ENCODE data around the gene PIK3AP1. TPM values are rescaled to one million over a fixed set of nuclear protein-coding genes. Genes with fewer than 3 reads are reported as not detected.
A peak's percentile ranks its signal among the peaks of the same experiment; 100 is the strongest.

The PIK3AP1 gene
- total RNA-seq, 1 donor from 2014 or later = 1.3 TPM

GRCh38 chr10:96584035-96584434 is 136.3 kb downstream of the PIK3AP1 start:
- no peak for TF ChIP-seq CTCF (conservative IDR thresholded peaks at IDR 0.05)
- no peak overlapping the region for H3K27ac Mint-ChIP-seq (ENCODE audit: unreplicated experiment)
- no peaks in the 10 kb centered on the region for H3K9me3 Mint-ChIP-seq
- H3K36me3 Mint-ChIP-seq (ENCODE audit: low read depth) = no peaks in the 10 kb centered on the region
- H3K4me3 Mint-ChIP-seq = peak overlapping the region; percentile 56
- no peak for DNase-seq (ENCODE audit: low read depth, low spot score)
- H3K4me1 Mint-ChIP-seq = peaks cover 44% of the 10 kb centered on the region
- no peaks in the 10 kb centered on the region for H3K27me3 Mint-ChIP-seq (ENCODE audit: low read depth)

- Mint-ChIP-seq H3K36me3 (ENCODE audit: low read depth) (peaks cover 8% of the 10 kb centered on the region), H3K27ac (ENCODE audit: unreplicated experiment) (no peak overlapping the region), H3K4me3 (no peak overlapping the region), H3K4me1 (peaks cover 40% of the 10 kb centered on the region), H3K9me3 (no peaks in the 10 kb centered on the region), H3K27me3 (ENCODE audit: low read depth) (no peaks in the 10 kb centered on the region)
- no peak for TF ChIP-seq CTCF (conservative IDR thresholded peaks at IDR 0.05)
- no peak for DNase-seq (ENCODE audit: low read depth, low spot score)
Observed at GRCh38 chr10:96579133-96579532, 141.2 kb downstream of the PIK3AP1 start.

- no peak overlapping the region for H3K27ac Mint-ChIP-seq (ENCODE audit: unreplicated experiment)
Observed at GRCh38 chr10:96578633-96579032, 141.7 kb downstream of the PIK3AP1 start.

GRCh38 chr10:96578022-96578421 is 142.3 kb downstream of the PIK3AP1 start:
- H3K4me3 Mint-ChIP-seq = no peak overlapping the region
- no peak overlapping the region for H3K27ac Mint-ChIP-seq (ENCODE audit: unreplicated experiment)
- H3K27me3 Mint-ChIP-seq (ENCODE audit: low read depth) = no peaks in the 10 kb centered on the region
- peaks cover 35% of the 10 kb centered on the region for H3K4me1 Mint-ChIP-seq
- TF ChIP-seq CTCF (conservative IDR thresholded peaks at IDR 0.05) = no peak
- peaks cover 15% of the 10 kb centered on the region for H3K36me3 Mint-ChIP-seq (ENCODE audit: low read depth)
- no peak for DNase-seq (ENCODE audit: low read depth, low spot score)
- H3K9me3 Mint-ChIP-seq = no peaks in the 10 kb centered on the region

More at GRCh38 chr10:96578633-96579032, 141.7 kb downstream of the PIK3AP1 start:
- Mint-ChIP-seq H3K4me3 (no peak overlapping the region), H3K27me3 (ENCODE audit: low read depth) (no peaks in the 10 kb centered on the region), H3K36me3 (ENCODE audit: low read depth) (peaks cover 13% of the 10 kb centered on the region), H3K9me3 (no peaks in the 10 kb centered on the region), H3K4me1 (peaks cover 39% of the 10 kb centered on the region)
- no peak for DNase-seq (ENCODE audit: low read depth, low spot score)
- TF ChIP-seq CTCF (conservative IDR thresholded peaks at IDR 0.05) = no peak

- no peak for TF ChIP-seq CTCF (conservative IDR thresholded peaks at IDR 0.05)
- H3K27me3 Mint-ChIP-seq (ENCODE audit: low read depth) = no peaks in the 10 kb centered on the region
- H3K36me3 Mint-ChIP-seq (ENCODE audit: low read depth) = peaks cover 16% of the 10 kb centered on the region
- no peak overlapping the region for H3K27ac Mint-ChIP-seq (ENCODE audit: unreplicated experiment)
- H3K9me3 Mint-ChIP-seq = no peaks in the 10 kb centered on the region
- no peak overlapping the region for H3K4me3 Mint-ChIP-seq
- DNase-seq (ENCODE audit: low read depth, low spot score) = no peak
- H3K4me1 Mint-ChIP-seq = peaks cover 32% of the 10 kb centered on the region
Observed at GRCh38 chr10:96577069-96577468, 143.2 kb downstream of the PIK3AP1 start.
